ENCODE measurements around the gene CNTN5.
"Not testable (repeated sequence)": the region's sequence is repeated elsewhere in the genome, so short reads cannot be mapped to it uniquely, and the experiment has no call there.

Gene CNTN5

GRCh38 chr11:99773646-99774045 lies 752.9 kb downstream of the CNTN5 start:
- DNase-seq (ENCODE audit: low spot score), result no peak

GRCh38 chr11:99781074-99781473 lies 760.3 kb downstream of the CNTN5 start:
- no peak for DNase-seq (ENCODE audit: low spot score)

GRCh38 chr11:99791354-99791753 lies 770.6 kb downstream of the CNTN5 start:
- DNase-seq (ENCODE audit: low spot score), result no peak

- no peak for DNase-seq (ENCODE audit: low spot score)
These were observed 775.2 kb downstream of the CNTN5 start for GRCh38 chr11:99795999-99796398.

- DNase-seq (ENCODE audit: low spot score), result no peak
These were observed 782.8 kb downstream of the CNTN5 start for GRCh38 chr11:99803501-99803900.

- DNase-seq (ENCODE audit: low spot score), result no peak
These were observed 791.8 kb downstream of the CNTN5 start for GRCh38 chr11:99812516-99812915.

GRCh38 chr11:99814021-99814420 lies 793.3 kb downstream of the CNTN5 start:
- no peak for DNase-seq (ENCODE audit: low spot score)

GRCh38 chr11:99814738-99815137 lies 794.0 kb downstream of the CNTN5 start:
- DNase-seq (ENCODE audit: low spot score), result no peak

GRCh38 chr11:99818991-99819390 lies 798.2 kb downstream of the CNTN5 start:
- no peak for DNase-seq (ENCODE audit: low spot score)

- no peak for DNase-seq (ENCODE audit: low spot score)
These were observed 802.3 kb downstream of the CNTN5 start for GRCh38 chr11:99822846-99823565.

- DNase-seq (ENCODE audit: low spot score), result not testable (repeated sequence)
These were observed 816.0 kb downstream of the CNTN5 start for GRCh38 chr11:99836739-99837138.

GRCh38 chr11:99841885-99842284 lies 821.1 kb downstream of the CNTN5 start:
- DNase-seq (ENCODE audit: low spot score), result no peak

GRCh38 chr11:99865951-99866350 lies 845.2 kb downstream of the CNTN5 start:
- DNase-seq (ENCODE audit: low spot score), result no peak

- no peak for DNase-seq (ENCODE audit: low spot score)
These were observed 860.9 kb downstream of the CNTN5 start for GRCh38 chr11:99881610-99882009.

- no peak for DNase-seq (ENCODE audit: low spot score)
These were observed 864.0 kb downstream of the CNTN5 start for GRCh38 chr11:99884750-99885149.

GRCh38 chr11:99887481-99887880 lies 866.7 kb downstream of the CNTN5 start:
- DNase-seq (ENCODE audit: low spot score), result no peak

- no peak for DNase-seq (ENCODE audit: low spot score)
These were observed 873.1 kb downstream of the CNTN5 start for GRCh38 chr11:99893811-99894210.

- DNase-seq (ENCODE audit: low spot score), result no peak
These were observed 880.4 kb downstream of the CNTN5 start for GRCh38 chr11:99901175-99901574.

- DNase-seq (ENCODE audit: low spot score), result no peak
These were observed 890.4 kb downstream of the CNTN5 start for GRCh38 chr11:99911116-99911515.

- DNase-seq (ENCODE audit: low spot score), result no peak
These were observed 895.3 kb downstream of the CNTN5 start for GRCh38 chr11:99916078-99916477.

GRCh38 chr11:99918761-99919160 lies 898.0 kb downstream of the CNTN5 start:
- no peak for DNase-seq (ENCODE audit: low spot score)

GRCh38 chr11:99920956-99921355 lies 900.2 kb downstream of the CNTN5 start:
- no peak for DNase-seq (ENCODE audit: low spot score)

GRCh38 chr11:99925968-99926367 lies 905.2 kb downstream of the CNTN5 start:
- DNase-seq (ENCODE audit: low spot score), result no peak

- no peak for DNase-seq (ENCODE audit: low spot score)
These were observed 911.9 kb downstream of the CNTN5 start for GRCh38 chr11:99932684-99933083.

All from globus pallidus (tissue), 1 donor.